ENCODE results near the gene ARHGAP45.

The ARHGAP45 gene

DNA sequence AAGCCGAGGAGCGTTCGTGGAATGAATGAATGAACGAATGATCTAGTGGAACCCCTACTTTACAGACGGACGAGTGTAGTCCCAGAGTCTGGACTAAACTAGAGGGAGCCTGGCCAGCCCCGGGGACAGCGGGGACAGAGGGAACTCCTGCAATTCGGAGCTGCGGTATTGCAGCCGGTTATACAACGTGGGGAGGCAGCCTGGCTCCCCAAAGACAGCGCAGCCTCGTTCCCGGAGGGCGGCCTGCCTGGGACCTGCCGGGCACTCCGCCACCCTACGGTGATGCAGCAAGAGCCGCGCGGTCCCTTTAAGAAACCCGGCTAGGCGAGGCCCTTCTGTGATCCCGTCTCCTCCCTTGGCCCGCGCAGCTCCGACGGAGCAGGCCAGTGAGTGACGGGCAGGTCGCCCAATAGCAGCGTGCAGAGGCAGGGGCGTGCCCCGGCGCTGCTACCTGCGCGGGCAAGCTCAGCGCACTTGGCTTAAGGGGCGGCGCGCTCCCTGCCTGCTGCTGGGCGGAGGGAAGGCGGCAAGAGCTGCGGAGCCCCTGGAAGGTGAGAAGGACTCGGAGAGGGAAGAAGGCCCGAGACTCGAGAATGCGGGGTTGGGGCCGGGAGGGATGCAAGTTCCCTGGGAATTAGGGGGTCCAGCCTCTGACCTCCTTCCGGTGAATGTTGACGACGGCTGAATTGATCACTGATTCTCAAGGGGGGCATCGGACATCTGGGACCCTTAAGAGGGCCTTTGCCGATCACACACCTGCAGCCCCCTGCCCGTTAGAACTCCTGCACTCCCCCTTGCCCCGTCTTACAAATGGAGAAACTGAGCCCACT, 27.1 kb upstream of the ARHGAP45 start, which contains the start of gene ABCA7:
ABCA7 (plus strand) TSS at position 462 of the 830 bp plus-strand sequence. CDS start 1,255 bp downstream, outside the sequence.
- peak; percentile 99 for DNase-seq (ENCODE audit: low read depth in 2 of 2)

- DNase-seq (ENCODE audit: low read depth in 2 of 2), result peak; percentile 78 to 80
Observed at GRCh38 chr19:1040476-1041271, 26.3 kb upstream of the ARHGAP45 start.

- DNase-seq (ENCODE audit: low read depth in 2 of 2), result no peak
Observed at GRCh38 chr19:1041272-1041834, 25.6 kb upstream of the ARHGAP45 start.

DNA sequence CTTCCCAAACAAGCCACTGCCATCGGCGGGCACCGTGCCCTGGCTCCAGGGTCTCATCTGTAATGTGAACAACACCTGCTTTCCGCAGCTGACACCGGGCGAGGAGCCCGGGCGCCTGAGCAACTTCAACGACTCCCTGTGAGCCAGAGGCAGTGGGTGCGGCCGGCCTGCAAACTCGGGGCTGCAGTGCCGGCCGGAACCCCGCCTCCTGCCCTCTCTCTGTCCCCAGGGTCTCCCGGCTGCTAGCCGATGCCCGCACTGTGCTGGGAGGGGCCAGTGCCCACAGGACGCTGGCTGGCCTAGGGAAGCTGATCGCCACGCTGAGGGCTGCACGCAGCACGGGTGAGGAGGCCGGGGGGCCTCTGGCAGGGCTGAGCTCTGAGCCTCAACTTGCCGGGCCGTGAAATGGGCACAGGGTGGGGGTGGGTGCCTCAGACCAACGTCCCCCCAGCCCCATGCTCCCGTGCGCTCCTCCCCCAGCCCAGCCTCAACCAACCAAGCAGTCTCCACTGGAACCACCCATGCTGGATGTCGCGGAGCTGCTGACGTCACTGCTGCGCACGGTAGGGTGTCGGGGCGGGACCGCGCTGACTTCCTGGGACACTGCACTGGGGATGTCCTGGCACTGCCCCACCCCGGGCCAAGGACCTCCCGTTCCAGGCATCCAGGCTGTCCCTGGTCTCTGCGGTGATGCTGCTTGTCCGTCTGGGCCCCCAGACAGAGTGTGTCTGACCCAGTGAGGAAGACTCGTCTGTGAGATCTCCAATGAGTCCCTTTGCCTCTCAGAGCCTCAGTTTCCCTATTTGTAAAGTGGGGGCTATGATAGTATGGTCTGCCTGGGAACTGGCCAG, 24.9 kb upstream of the ARHGAP45 start:
- DNase-seq (ENCODE audit: low read depth in 2 of 2), result no peak

GRCh38 chr19:1042689-1043511, 24.1 kb upstream of the ARHGAP45 start:
- DNase-seq (ENCODE audit: low read depth in 2 of 2), result no peak

- no peak for DNase-seq (ENCODE audit: low read depth in 2 of 2)
Observed at GRCh38 chr19:1045247-1045603, 21.7 kb upstream of the ARHGAP45 start.

GRCh38 chr19:1046117-1046626, 20.8 kb upstream of the ARHGAP45 start:
- DNase-seq (ENCODE audit: low read depth in 2 of 2), result no peak

DNA sequence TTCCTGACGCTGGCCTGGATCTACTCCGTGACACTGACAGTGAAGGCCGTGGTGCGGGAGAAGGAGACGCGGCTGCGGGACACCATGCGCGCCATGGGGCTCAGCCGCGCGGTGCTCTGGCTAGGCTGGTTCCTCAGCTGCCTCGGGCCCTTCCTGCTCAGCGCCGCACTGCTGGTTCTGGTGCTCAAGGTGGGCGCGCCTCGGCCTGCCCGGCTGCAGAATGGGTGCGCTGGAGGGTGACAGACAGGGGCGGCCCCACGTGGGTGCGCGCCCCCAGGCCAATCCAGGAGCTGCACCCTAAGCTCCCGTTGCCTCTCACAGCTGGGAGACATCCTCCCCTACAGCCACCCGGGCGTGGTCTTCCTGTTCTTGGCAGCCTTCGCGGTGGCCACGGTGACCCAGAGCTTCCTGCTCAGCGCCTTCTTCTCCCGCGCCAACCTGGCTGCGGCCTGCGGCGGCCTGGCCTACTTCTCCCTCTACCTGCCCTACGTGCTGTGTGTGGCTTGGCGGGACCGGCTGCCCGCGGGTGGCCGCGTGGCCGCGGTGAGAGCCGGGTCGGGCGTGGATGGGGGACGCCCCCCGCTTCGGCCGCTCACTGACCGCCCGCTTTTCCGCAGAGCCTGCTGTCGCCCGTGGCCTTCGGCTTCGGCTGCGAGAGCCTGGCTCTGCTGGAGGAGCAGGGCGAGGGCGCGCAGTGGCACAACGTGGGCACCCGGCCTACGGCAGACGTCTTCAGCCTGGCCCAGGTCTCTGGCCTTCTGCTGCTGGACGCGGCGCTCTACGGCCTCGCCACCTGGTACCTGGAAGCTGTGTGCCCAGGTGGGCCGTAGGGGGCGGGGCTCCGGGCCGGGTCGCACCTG, 19.9 kb upstream of the ARHGAP45 start:
- DNase-seq (ENCODE audit: low read depth in 2 of 2), result no peak

DNA sequence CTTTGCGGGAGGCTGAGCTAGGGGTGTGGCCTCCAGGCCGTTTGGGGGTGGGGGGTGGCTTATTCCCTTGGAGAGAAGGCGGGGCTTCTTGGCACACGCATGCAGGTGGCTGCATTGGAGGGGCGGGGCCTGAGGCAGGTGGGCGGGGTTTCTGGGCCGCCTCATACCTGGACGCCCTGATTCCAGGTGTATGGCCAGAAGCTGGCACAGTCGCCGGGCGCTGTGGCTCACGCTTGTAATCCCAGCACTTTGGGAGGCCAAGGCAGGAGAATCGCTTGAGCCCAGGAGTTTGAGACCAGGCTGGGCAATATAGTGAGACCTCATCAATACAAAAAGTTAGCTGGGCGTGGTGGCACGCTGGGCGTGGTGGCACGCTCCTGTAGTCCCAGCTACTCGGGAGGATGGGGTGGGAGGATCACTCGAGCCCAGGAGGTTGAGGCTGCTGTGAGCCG, 19.2 kb upstream of the ARHGAP45 start:
- DNase-seq (ENCODE audit: low read depth in 2 of 2), result no peak

DNA sequence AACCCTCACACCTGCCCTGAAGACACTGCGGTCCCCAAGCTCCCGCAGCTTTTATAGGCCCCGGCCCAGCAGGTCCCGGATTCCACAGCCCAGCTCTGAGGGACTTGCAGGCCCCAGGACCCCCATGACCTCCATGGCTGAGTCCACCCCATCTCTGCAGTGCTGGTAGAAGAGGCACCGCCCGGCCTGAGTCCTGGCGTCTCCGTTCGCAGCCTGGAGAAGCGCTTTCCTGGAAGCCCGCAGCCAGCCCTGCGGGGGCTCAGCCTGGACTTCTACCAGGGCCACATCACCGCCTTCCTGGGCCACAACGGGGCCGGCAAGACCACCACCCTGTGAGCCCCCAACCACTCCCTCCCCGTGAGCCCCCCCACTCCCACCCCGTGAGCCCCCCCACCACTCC, 17.9 kb upstream of the ARHGAP45 start:
- no peak for DNase-seq (ENCODE audit: low read depth in 2 of 2)

DNA sequence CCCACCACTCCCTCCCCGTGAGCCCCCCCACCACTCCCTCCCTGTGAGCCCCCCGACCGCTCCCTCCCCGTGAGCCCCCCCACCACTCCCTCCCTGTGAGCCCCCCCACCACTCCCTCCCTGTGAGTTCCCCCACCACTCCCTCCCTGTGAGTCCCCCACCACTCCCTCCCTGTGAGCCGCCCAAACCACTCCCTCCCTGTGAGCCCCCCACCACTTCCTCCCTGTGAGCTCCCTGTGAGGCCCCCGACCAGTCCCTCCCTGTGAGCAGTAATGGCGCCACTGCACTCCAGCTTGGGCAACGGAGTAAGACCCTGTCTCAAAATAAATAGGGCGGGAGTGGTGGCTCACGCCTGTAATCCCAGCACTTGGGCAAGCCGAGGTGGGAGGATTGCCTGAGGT, 17.2 kb upstream of the ARHGAP45 start:
- DNase-seq (ENCODE audit: low read depth in 2 of 2), result no peak

- DNase-seq (ENCODE audit: low read depth in 2 of 2), result no peak
Observed at GRCh38 chr19:1050989-1051788, 15.8 kb upstream of the ARHGAP45 start.

GRCh38 chr19:1051791-1052190, 15.2 kb upstream of the ARHGAP45 start:
- DNase-seq (ENCODE audit: low read depth in 2 of 2), result no peak

- no peak for DNase-seq (ENCODE audit: low read depth in 2 of 2)
Observed at GRCh38 chr19:1052349-1052975, 14.5 kb upstream of the ARHGAP45 start.

- no peak for DNase-seq (ENCODE audit: low read depth in 2 of 2)
Observed at GRCh38 chr19:1053176-1054101, 13.5 kb upstream of the ARHGAP45 start.

DNA sequence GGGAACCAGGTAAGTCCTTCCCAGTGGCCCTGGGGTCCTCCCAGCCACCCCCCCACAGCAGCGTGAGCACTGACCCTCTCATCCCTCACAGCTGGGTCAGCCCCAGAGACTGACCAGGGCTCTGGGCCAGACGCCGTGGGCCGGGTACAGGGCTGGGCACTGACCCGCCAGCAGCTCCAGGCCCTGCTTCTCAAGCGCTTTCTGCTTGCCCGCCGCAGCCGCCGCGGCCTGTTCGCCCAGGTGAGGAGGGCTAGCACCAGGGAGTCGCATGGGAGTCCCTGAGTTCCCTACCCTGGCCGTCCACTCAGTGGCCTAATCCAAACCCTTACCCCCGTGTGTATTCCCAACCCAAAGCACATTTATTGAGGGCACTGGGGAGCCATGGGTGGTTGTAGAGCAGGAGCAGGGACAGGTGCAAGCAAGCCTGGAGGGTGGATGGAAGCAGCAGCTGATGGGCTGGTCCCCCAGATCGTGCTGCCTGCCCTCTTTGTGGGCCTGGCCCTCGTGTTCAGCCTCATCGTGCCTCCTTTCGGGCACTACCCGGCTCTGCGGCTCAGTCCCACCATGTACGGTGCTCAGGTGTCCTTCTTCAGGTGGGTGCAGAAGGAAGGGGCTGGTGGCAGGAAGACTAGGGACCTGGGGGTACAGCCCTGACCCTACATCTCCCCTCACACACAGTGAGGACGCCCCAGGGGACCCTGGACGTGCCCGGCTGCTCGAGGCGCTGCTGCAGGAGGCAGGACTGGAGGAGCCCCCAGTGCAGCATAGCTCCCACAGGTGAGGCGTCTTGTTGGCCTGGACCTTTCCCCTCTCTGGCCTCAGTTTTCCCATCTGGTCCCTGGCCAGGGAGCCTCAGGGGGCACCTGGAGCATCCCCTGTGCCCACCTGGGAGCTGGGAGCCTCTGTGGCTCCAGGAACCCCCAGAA, 12.6 kb upstream of the ARHGAP45 start:
- no peak for DNase-seq (ENCODE audit: low read depth in 2 of 2)

Data from stimulated activated CD8-positive, alpha-beta memory T cell treated with anti-CD3 and anti-CD28 coated beads, Interleukin-7, amount 100 ng/mL, for 1 hour (primary cell).